GM12878 (cell line): ENCODE measurements around the gene CADPS. TPM values are rescaled to one million over a fixed set of nuclear protein-coding genes. Genes with fewer than 3 reads are reported as not detected.

Experiments used
- ATAC-seq: fragments of 200-7000 bp; cut with Tn5 transposase; 3 replicates; pipeline ENCODE4 v1.9.1; 2020; ENCODE audit warnings: mild to moderate bottlenecking, moderate library complexity
- BruUV-seq: library from RNA; stranded (reverse); fragments of 400-500 nt; replicated peaks from 2 replicates; lab custom pipeline; 2021; lab: Mats Ljungman, UMichigan
- CTCF ChIA-PET: fragments of 300-600 bp; sonication (Branson Sonifier 250); formaldehyde crosslinking; extraction: SDS; loops from one replicate; lab custom pipeline; 2021; ENCODE audit warnings: inconsistent platforms; lab: Yijun Ruan, JAX
- POLR2A ChIA-PET: fragments of 350-600 bp; formaldehyde crosslinking; extraction: SDS; loops from one replicate; lab custom pipeline; 2021; ENCODE audit warnings: inconsistent platforms; lab: Charles Lee
- RAD21 ChIA-PET: fragments of 300-600 bp; sonication (Branson Sonifier 250); formaldehyde crosslinking; loops from one replicate; lab custom pipeline; 2023; ENCODE audit warnings: antibody characterized with exemption; ENCODE audit not compliant: unreplicated experiment; lab: Charles Lee
- SMC1A ChIA-PET: fragments of 300-600 bp; sonication (Branson Sonifier 250); formaldehyde crosslinking; loops from one replicate; lab custom pipeline; 2023; ENCODE audit not compliant: unreplicated experiment, uncharacterized antibody; lab: Charles Lee
- DNase-seq: peaks from one replicate; pipeline ENCODE4 v3.0.0-alpha.2; 2011; ENCODE audit warnings: low read depth, low spot score
- FAIRE-seq: peaks from 3 replicates; lab custom pipeline; 2011; peaks lifted over from hg19 to GRCh38; lab: Jason Lieb, UNC
- H2AFZ ChIP-seq: 2 replicates; pipeline ENCODE4 v1.6.0; 2011; ENCODE audit warnings: low read depth, low read length, control low read depth; ENCODE audit not compliant: control insufficient read depth
- H3K27ac ChIP-seq: 2 replicates; pipeline ENCODE4 v1.5.1; 2011; ENCODE audit warnings: control low read depth; ENCODE audit not compliant: control insufficient read depth, insufficient read depth
- H3K27me3 ChIP-seq, 2 experiments: replicated peaks in 1 of 2; 2 replicates each; pipeline versions ENCODE4 v1.6.0 to v1.6.1; 2011; ENCODE audit warnings: low read length in 1 of 2; ENCODE audit not compliant: control insufficient read depth in 2 of 2, insufficient read depth in 2 of 2
- H3K36me3 ChIP-seq, 2 experiments: 2 replicates each; pipeline ENCODE4 v1.5.1; 2011; ENCODE audit warnings: low read length in 1 of 2; ENCODE audit not compliant: control insufficient read depth in 2 of 2, insufficient read depth in 2 of 2
- H3K4me1 ChIP-seq: 2 replicates; pipeline ENCODE4 v1.6.1; 2011; ENCODE audit warnings: mild to moderate bottlenecking, low read length, moderate library complexity, mixed read lengths; ENCODE audit not compliant: control insufficient read depth, insufficient read depth
- H3K4me2 ChIP-seq: 2 replicates; pipeline ENCODE4 v1.6.0; 2011; ENCODE audit warnings: control low read depth; ENCODE audit not compliant: control insufficient read depth, insufficient read depth
- H3K4me3 ChIP-seq: fragments of 200-600 bp; sonication (generic); 2 replicates; pipeline ENCODE4 v1.5.1; 2016
- H3K79me2 ChIP-seq: 2 replicates; pipeline ENCODE4 v1.6.0; 2011; ENCODE audit warnings: low read length; ENCODE audit not compliant: control insufficient read depth, insufficient read depth
- H3K9ac ChIP-seq: 2 replicates; pipeline ENCODE4 v1.8.0; 2011; ENCODE audit warnings: low read length, control low read depth, mixed read lengths; ENCODE audit not compliant: control insufficient read depth, insufficient read depth
- H3K9me3 ChIP-seq: replicated peaks from 3 replicates; pipeline ENCODE4 v1.5.1; 2011; ENCODE audit warnings: mild to moderate bottlenecking, low read length; ENCODE audit not compliant: control insufficient read depth, insufficient read depth
- H4K20me1 ChIP-seq: 2 replicates; pipeline ENCODE4 v1.6.0; 2011; ENCODE audit not compliant: control insufficient read depth, insufficient read depth
- BRCA1 ChIP-seq: IDR thresholded peaks from 2 replicates; pipeline ENCODE4 v1.6.1; 2011; ENCODE audit warnings: low read depth, low read length, improper control_type of control experiment
- EGR1 ChIP-seq, 2 experiments: IDR thresholded peaks; 1 replicate in 1 of 2; 2 replicates in 1 of 2; pipeline ENCODE4 v1.6.1; 2011 to 2012; ENCODE audit warnings: low read depth in 2 of 2, low read length in 2 of 2, borderline replicate concordance in 1 of 2, mild to moderate bottlenecking in 1 of 2, moderate library complexity in 1 of 2
- ETV6 ChIP-seq, 2 experiments: fragments of 450-650 bp in 1 of 2; IDR thresholded peaks in 1 of 2; conservative IDR thresholded peaks in 1 of 2; 2 replicates each; pipeline ENCODE4 v1.6.1; 2014; ENCODE audit warnings: antibody characterized with exemption in 1 of 2, borderline replicate concordance in 1 of 2, low read depth in 1 of 2, mild to moderate bottlenecking in 1 of 2, moderate library complexity in 1 of 2
- KLF5 ChIP-seq: fragments of 450-650 bp; IDR thresholded peaks from 2 replicates; pipeline ENCODE4 v1.6.1; 2014; ENCODE audit warnings: mild to moderate bottlenecking; ENCODE audit not compliant: partially characterized antibody
- LARP7 ChIP-seq: fragments of 450-650 bp; IDR thresholded peaks from 2 replicates; pipeline ENCODE4 v1.6.1; 2017; ENCODE audit warnings: mild to moderate bottlenecking
- RELB ChIP-seq: fragments of 450-650 bp; IDR thresholded peaks from 2 replicates; pipeline ENCODE4 v1.6.1; 2017; ENCODE audit warnings: low read depth, mild to moderate bottlenecking, moderate library complexity
- RUNX3 ChIP-seq: IDR thresholded peaks from 2 replicates; pipeline ENCODE4 v1.6.1; 2012; ENCODE audit warnings: low read length, inconsistent platforms
- TBL1XR1 ChIP-seq: IDR thresholded peaks from 2 replicates; pipeline ENCODE4 v1.6.1; 2012; ENCODE audit warnings: low read depth, low read length, improper control_type of control experiment
- WGBS: methylation state at CpG from one replicate; pipeline ENCODE4 v1.1.6; 2016; ENCODE audit warnings: low lambda C conversion rate; ENCODE audit not compliant: insufficient replicate concordance, insufficient coverage; ENCODE audit errors: missing lambda C conversion rate; 5-methylcytosine and 5-hydroxymethylcytosine counted together
- in situ Hi-C: fragments of 300-500 bp; cut with MboI; formaldehyde crosslinking; loops from 9 replicates; pipeline ENCODE4 v1.14.3; 2018; ENCODE audit warnings: mixed read lengths
- intact Hi-C: fragments of 100-400 bp; cut with micrococcal nuclease; formaldehyde crosslinking; loops from one replicate; pipeline ENCODE4 v1.14.2; 2022; ENCODE audit not compliant: unreplicated experiment
- polyA plus RNA-seq, 11 experiments: library from polyadenylated mRNA; depleted of rRNA in 4 of 11; unstranded in 6 of 11; stranded (reverse) in 5 of 11; fragments of >200 nt; fragmentation: Nextera tagmentation in 4 of 11; fragmentation: Illumina TruSeq in 1 of 11; extraction: Ambion mirVana in 4 of 11; extraction: Trizol in 1 of 11; gene quantifications; 1 replicate in 1 of 11; 2 replicates in 10 of 11; pipeline versions ENCODE4 v1.2.1 to v1.2.3, GENCODE V29; 2011 to 2016; ENCODE audit warnings: inconsistent platforms in 2 of 11, missing spikeins in 2 of 11, low read depth in 1 of 11
- total RNA-seq, 4 experiments: library from RNA; depleted of rRNA in 3 of 4; stranded (reverse); fragments of >200 nt in 3 of 4; fragmentation: Illumina TruSeq in 1 of 4; extraction: Trizol in 1 of 4; gene quantifications; 2 replicates each; pipeline versions ENCODE4 v1.2.1 to v1.2.3, GENCODE V29; 2013 to 2021

Gene CADPS
- total and polyA plus RNA-seq, 10 of the 15 experiments (the other 5 are each of a cell fraction or from before 2014, with no cell fraction given) = 0.20 TPM; not detected in 9

- Histone ChIP-seq H3K4me2 (no peak overlapping the region), H3K36me3 (no peaks in the 10 kb centered on the region), H4K20me1 (no peaks in the 10 kb centered on the region), H3K4me3 (no peak overlapping the region), H3K79me2 (no peaks in the 10 kb centered on the region), H3K27ac (no peak overlapping the region), H3K4me1 (no peaks in the 10 kb centered on the region), H3K9me3 (no peaks in the 10 kb centered on the region; the same call in 2 of the 3 replicates), H3K27me3 (no peaks in the 10 kb centered on the region), H2AFZ (no peak overlapping the region), H3K9ac (no peak overlapping the region)
- CTCF ChIA-PET = no interaction called here
- SMC1A ChIA-PET = interaction anchor here (1.1 kb wide), 1 partner anchor 15 kb away, joined by 4 read pairs; no protein-coding TSS in a partner anchor
- no peak for TF ChIP-seq RELB
- TF ChIP-seq EGR1 (IDR thresholded peaks at IDR 0.05; ENCODE audit: borderline replicate concordance in 1 of 2, low read depth in 2 of 2, low read length in 2 of 2) = no peak
- no peak for TF ChIP-seq KLF5
- no peak for TF ChIP-seq LARP7
- no peak for TF ChIP-seq RUNX3
- no peak for TF ChIP-seq TBL1XR1
- no peak for TF ChIP-seq ETV6 (conservative IDR thresholded peaks at IDR 0.05 in 1 of 2, IDR thresholded peaks at IDR 0.05 in 1 of 2; ENCODE audit: borderline replicate concordance in 1 of 2, low read depth in 1 of 2)
- TF ChIP-seq BRCA1 = no peak
- in situ Hi-C loops = no loop called here
- intact Hi-C loops = no loop called here
- BruUV-seq = no TSS peak
- RAD21 ChIA-PET = no interaction called here
- ATAC-seq (no peak), DNase-seq (no peak), FAIRE-seq (no peak)
- POLR2A ChIA-PET = no interaction called here
- WGBS = 27% methylated on average over 5 of the region's 5 CpGs
These were observed 300.8 kb downstream of the CADPS start for GRCh38 chr3:62574266-62574898.
